Measurements from ENCODE around the gene DOK6. TPM values are rescaled to one million over a fixed set of nuclear protein-coding genes. Genes with fewer than 3 reads are reported as not detected.
"Not testable (repeated sequence)": the region's sequence is repeated elsewhere in the genome, so short reads cannot be mapped to it uniquely, and the experiment has no call there.

Gene DOK6
- polyA plus RNA-seq, 1 experiment: 0.55 TPM

- no peak for TF ChIP-seq CTCF (IDR thresholded peaks at IDR 0.05; ENCODE audit: insufficient read depth, low read depth, low read length)
- DNase-seq (ENCODE audit: low read depth): no peak
- no peaks in the 10 kb centered on the region for H3K27me3 ChIP-seq (ENCODE audit: control insufficient read depth, insufficient read depth, low read length)
- ChIA-PET CTCF (no interaction called here), POLR2A (no interaction called here)
- H3K4me3 ChIP-seq (ENCODE audit: low read depth, low read length): no peak overlapping the region
- no peaks in the 10 kb centered on the region for H3K36me3 ChIP-seq (ENCODE audit: control insufficient read depth, insufficient read depth, low read length)
Observed at GRCh38 chr18:69871363-69871762, 470.7 kb downstream of the DOK6 start.

GRCh38 chr18:69872661-69873060, 472.0 kb downstream of the DOK6 start:
- Histone ChIP-seq H3K4me3 (ENCODE audit: low read depth, low read length) (no peak overlapping the region), H3K27me3 (ENCODE audit: control insufficient read depth, insufficient read depth, low read length) (no peaks in the 10 kb centered on the region), H3K36me3 (ENCODE audit: control insufficient read depth, insufficient read depth, low read length) (no peaks in the 10 kb centered on the region)
- TF ChIP-seq CTCF (IDR thresholded peaks at IDR 0.05; ENCODE audit: insufficient read depth, low read depth, low read length): no peak
- CTCF ChIA-PET: interaction anchor here (0.6 kb wide), 2 partner anchors 153 to 568 kb away, joined by 3 read pairs; no protein-coding TSS in a partner anchor
- DNase-seq (ENCODE audit: low read depth): no peak
- POLR2A ChIA-PET: no interaction called here

GRCh38 chr18:69874058-69874457, 473.4 kb downstream of the DOK6 start:
- Histone ChIP-seq H3K4me3 (ENCODE audit: low read depth, low read length) (no peak overlapping the region), H3K27me3 (ENCODE audit: control insufficient read depth, insufficient read depth, low read length) (no peaks in the 10 kb centered on the region), H3K36me3 (ENCODE audit: control insufficient read depth, insufficient read depth, low read length) (no peaks in the 10 kb centered on the region)
- ChIA-PET POLR2A (no interaction called here), CTCF (no interaction called here)
- no peak for TF ChIP-seq CTCF (IDR thresholded peaks at IDR 0.05; ENCODE audit: insufficient read depth, low read depth, low read length)
- no peak for DNase-seq (ENCODE audit: low read depth)

GRCh38 chr18:69876490-69876889, 475.8 kb downstream of the DOK6 start:
- ChIA-PET POLR2A (no interaction called here), CTCF (no interaction called here)
- no peak overlapping the region for H3K4me3 ChIP-seq (ENCODE audit: low read depth, low read length)
- no peaks in the 10 kb centered on the region for H3K36me3 ChIP-seq (ENCODE audit: control insufficient read depth, insufficient read depth, low read length)
- no peak for TF ChIP-seq CTCF (IDR thresholded peaks at IDR 0.05; ENCODE audit: insufficient read depth, low read depth, low read length)
- DNase-seq (ENCODE audit: low read depth): no peak
- no peaks in the 10 kb centered on the region for H3K27me3 ChIP-seq (ENCODE audit: control insufficient read depth, insufficient read depth, low read length)

GRCh38 chr18:69878213-69878933, 477.7 kb downstream of the DOK6 start:
- no peak for DNase-seq (ENCODE audit: low read depth)
- Histone ChIP-seq H3K36me3 (ENCODE audit: control insufficient read depth, insufficient read depth, low read length) (no peaks in the 10 kb centered on the region), H3K27me3 (ENCODE audit: control insufficient read depth, insufficient read depth, low read length) (no peaks in the 10 kb centered on the region), H3K4me3 (ENCODE audit: low read depth, low read length) (no peak overlapping the region)
- POLR2A ChIA-PET: no interaction called here
- no peak for TF ChIP-seq CTCF (IDR thresholded peaks at IDR 0.05; ENCODE audit: insufficient read depth, low read depth, low read length)
- CTCF ChIA-PET: no interaction called here

- H3K4me3 ChIP-seq (ENCODE audit: low read depth, low read length); H3K36me3 ChIP-seq (ENCODE audit: control insufficient read depth, insufficient read depth, low read length); CTCF ChIA-PET; DNase-seq (ENCODE audit: low read depth); H3K27me3 ChIP-seq (ENCODE audit: control insufficient read depth, insufficient read depth, low read length); POLR2A ChIA-PET: not testable (repeated sequence)
Observed at GRCh38 chr18:69879051-69879450, 478.4 kb downstream of the DOK6 start.
